Stimulated activated naive CD8-positive, alpha-beta T cell treated with anti-CD3 and anti-CD28 coated beads, Interleukin-15, Interleukin-2, amounts not matched to agents 100 ng/mL and 50 ng/mL, for 24 hours (primary cell): ENCODE results near the gene SYT12.
"Not testable (repeated sequence)": the region's sequence is repeated elsewhere in the genome, so short reads cannot be mapped to it uniquely, and the experiment has no call there.

Experiments used
- H3K27ac Mint-ChIP-seq: one replicate; pipeline ENCODE4 v1.8.0; 2021; ENCODE audit warnings: mild to moderate bottlenecking, mixed read lengths
- H3K27me3 Mint-ChIP-seq: one replicate; pipeline ENCODE4 v1.8.0; 2021; ENCODE audit warnings: mixed read lengths
- H3K36me3 Mint-ChIP-seq: one replicate; pipeline ENCODE4 v1.8.0; 2021; ENCODE audit warnings: low read depth, mixed read lengths
- H3K4me1 Mint-ChIP-seq: one replicate; pipeline ENCODE4 v1.8.0; 2021; ENCODE audit warnings: low read depth, mixed read lengths
- H3K4me3 Mint-ChIP-seq: one replicate; pipeline ENCODE4 v1.8.0; 2021; ENCODE audit warnings: mild to moderate bottlenecking, mixed read lengths
- H3K9me3 Mint-ChIP-seq: one replicate; pipeline ENCODE4 v1.8.0; 2021; ENCODE audit warnings: mixed read lengths

SYT12 gene

GRCh38 chr11:66987158-66987620 lies 35.7 kb upstream of the SYT12 start:
- Mint-ChIP-seq H3K4me1 (peaks cover 2% of the 10 kb centered on the region), H3K36me3 (no peaks in the 10 kb centered on the region), H3K9me3 (no peaks in the 10 kb centered on the region), H3K27me3 (peaks cover 23% of the 10 kb centered on the region), H3K4me3 (no peak overlapping the region), H3K27ac (no peak overlapping the region)

DNA sequence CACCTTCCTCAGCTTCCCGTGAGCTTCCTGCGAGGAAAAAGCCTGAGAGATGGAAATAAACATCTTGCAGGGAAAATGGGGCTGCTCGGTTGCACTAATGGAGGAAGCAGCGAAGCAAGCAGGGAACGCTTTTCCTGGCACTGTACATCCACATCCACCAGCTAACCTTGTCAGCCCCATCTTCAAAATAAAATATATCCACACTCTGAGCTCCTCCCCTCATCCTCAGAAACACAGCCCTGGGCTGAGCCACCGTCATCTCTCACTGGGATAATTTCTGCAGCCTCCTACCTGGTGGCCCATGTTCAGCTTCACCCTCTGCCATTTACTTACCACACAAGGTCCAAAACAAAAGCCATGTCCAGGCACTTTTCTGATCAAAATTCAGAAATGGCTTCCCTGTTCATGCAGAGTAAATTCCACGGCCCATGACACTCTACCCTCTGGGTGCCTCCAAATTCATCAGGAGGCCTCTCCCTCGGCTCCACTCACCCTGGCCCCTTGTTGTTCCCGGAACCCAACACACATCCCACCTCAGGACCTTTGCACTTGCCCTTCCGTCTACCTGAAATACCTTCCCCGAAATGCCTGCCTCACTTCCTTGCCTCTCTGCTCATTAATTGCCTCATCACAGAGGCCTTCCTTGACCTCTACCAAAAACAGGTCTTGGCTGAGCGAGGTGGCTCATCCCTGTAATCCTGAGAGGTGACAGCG lies 34.9 kb upstream of the SYT12 start:
- Mint-ChIP-seq H3K4me1 (no peaks in the 10 kb centered on the region), H3K27ac (peak overlapping the region; percentile 26), H3K9me3 (no peaks in the 10 kb centered on the region), H3K36me3 (no peaks in the 10 kb centered on the region), H3K4me3 (no peak overlapping the region), H3K27me3 (peaks cover 21% of the 10 kb centered on the region)

DNA sequence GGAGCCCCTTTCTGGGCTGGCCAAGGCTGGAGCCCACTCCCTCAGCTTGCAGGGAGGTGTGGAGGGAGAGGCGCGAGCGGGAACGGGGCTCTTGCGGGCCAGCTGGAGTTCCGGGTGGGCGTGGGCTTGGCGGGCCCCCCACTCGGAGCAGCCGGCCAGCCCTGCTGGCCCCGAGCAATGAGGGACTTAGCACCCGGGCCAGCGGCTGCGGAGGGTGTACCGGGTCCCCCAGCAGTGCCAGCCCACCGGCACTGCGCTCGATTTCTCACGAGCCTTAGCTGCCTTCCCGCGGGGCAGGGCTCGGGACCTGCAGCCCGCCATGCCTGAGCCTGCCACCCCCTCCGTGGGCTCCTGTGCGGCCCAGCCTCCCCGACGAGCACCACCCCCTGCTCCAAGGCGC lies 34.2 kb upstream of the SYT12 start:
- not testable (repeated sequence) for H3K4me3 Mint-ChIP-seq, H3K9me3 Mint-ChIP-seq, H3K4me1 Mint-ChIP-seq, H3K36me3 Mint-ChIP-seq, H3K27ac Mint-ChIP-seq
- peaks cover 19% of the 10 kb centered on the region for H3K27me3 Mint-ChIP-seq

DNA sequence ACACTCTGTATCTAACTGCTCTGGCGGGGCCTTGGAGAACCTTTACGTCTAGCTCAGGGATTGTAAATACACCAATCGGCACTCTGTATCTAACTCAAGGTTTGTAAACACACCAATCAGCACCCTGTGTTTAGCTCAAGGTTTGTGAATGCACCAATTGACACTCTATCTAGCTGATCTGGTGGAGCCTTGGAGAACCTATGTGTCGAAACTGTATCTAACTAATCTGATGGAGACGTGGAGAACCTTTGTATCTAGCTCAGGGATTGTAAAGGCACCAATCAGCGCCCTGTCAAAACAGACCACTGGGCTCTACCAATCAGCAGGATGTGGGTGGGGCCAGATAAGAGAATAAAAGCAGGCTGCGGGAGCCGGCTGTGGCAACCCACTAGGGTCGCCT lies 33.6 kb upstream of the SYT12 start:
- H3K27ac Mint-ChIP-seq, H3K4me3 Mint-ChIP-seq, H3K36me3 Mint-ChIP-seq, H3K9me3 Mint-ChIP-seq, H3K4me1 Mint-ChIP-seq: not testable (repeated sequence)
- H3K27me3 Mint-ChIP-seq = peaks cover 15% of the 10 kb centered on the region

- H3K27ac Mint-ChIP-seq = no peak overlapping the region
- no peaks in the 10 kb centered on the region for H3K36me3 Mint-ChIP-seq
- no peaks in the 10 kb centered on the region for H3K9me3 Mint-ChIP-seq
- no peaks in the 10 kb centered on the region for H3K4me1 Mint-ChIP-seq
- no peak overlapping the region for H3K4me3 Mint-ChIP-seq
- H3K27me3 Mint-ChIP-seq = peaks cover 10% of the 10 kb centered on the region
Observed at GRCh38 chr11:66992041-66992440, 30.9 kb upstream of the SYT12 start.

GRCh38 chr11:66996609-66997273 lies 26.2 kb upstream of the SYT12 start:
- no peaks in the 10 kb centered on the region for H3K4me1 Mint-ChIP-seq
- H3K27ac Mint-ChIP-seq = no peak overlapping the region
- H3K4me3 Mint-ChIP-seq = no peak overlapping the region
- peaks cover 5% of the 10 kb centered on the region for H3K27me3 Mint-ChIP-seq
- no peaks in the 10 kb centered on the region for H3K9me3 Mint-ChIP-seq
- H3K36me3 Mint-ChIP-seq = no peaks in the 10 kb centered on the region

DNA sequence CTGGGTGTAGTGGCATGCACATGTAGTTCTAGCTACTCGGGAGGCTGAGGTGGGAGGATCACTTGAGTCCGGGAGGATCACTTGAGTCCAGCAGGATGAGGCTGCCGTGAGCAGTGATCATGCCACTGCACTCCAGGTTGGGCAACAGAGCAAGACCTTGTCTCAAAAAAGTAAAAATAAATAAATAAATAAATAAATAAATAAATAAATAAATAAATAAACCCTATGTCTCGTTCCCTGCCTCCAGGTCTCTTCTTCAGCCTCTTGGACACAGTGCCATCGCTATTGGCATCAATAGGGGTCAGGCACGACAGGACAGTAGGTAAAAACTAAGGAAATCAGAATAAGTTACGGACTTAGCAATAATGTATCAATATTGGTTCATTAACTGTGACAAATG lies 23.4 kb upstream of the SYT12 start:
- no peaks in the 10 kb centered on the region for H3K36me3 Mint-ChIP-seq
- no peaks in the 10 kb centered on the region for H3K4me1 Mint-ChIP-seq
- H3K4me3 Mint-ChIP-seq = no peak overlapping the region
- H3K9me3 Mint-ChIP-seq = no peaks in the 10 kb centered on the region
- no peaks in the 10 kb centered on the region for H3K27me3 Mint-ChIP-seq
- H3K27ac Mint-ChIP-seq = no peak overlapping the region

DNA sequence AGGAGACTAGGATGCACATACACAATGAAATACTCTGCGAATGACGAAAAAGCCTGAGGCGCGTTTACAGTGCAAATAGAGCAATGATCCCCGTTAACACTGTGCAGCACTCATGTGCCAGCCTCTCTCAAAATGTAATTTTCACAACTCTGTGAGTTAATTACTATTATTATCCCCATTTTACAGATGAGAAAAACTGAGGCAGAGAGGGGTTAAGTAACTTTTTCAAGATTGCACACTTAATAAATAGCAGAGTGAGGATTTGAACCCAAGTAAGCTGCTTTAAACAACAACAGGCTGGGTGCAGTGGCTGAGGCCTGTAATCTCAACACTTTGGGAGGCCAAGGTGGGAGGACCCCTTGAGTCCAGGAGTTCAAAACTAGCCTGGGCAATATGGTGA lies 21.6 kb upstream of the SYT12 start:
- Mint-ChIP-seq H3K9me3 (no peaks in the 10 kb centered on the region), H3K36me3 (no peaks in the 10 kb centered on the region), H3K27me3 (no peaks in the 10 kb centered on the region), H3K27ac (no peak overlapping the region), H3K4me1 (peaks cover 1% of the 10 kb centered on the region), H3K4me3 (no peak overlapping the region)

GRCh38 chr11:67002297-67002913 lies 20.5 kb upstream of the SYT12 start:
- Mint-ChIP-seq H3K36me3 (no peaks in the 10 kb centered on the region), H3K27ac (no peak overlapping the region), H3K4me3 (no peak overlapping the region), H3K27me3 (no peaks in the 10 kb centered on the region), H3K9me3 (no peaks in the 10 kb centered on the region), H3K4me1 (peaks cover 3% of the 10 kb centered on the region)

DNA sequence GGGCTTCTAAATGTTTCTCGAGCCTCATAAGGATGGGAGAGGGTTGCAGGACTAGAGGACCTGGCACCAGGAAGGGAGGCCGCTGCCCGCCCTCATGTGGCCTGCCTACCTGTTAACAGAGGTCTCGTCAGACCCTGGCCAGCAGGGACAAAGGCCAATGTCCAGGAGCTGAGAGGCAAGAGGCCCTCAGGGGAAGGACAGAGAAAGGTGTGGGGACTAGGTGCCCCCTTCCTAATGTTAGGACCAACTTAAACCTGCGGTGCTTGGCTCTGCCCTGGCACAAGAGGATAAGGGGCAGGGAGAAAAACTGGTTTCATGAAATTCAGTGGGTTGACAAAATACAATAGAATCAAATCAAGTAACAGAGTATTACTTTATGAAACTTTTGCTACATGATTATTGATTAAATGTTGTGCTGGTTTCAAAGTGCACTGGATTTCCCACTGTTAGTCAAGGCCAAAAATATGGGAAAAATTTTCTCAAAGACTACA lies 20.0 kb upstream of the SYT12 start:
- H3K27me3 Mint-ChIP-seq = no peaks in the 10 kb centered on the region
- no peaks in the 10 kb centered on the region for H3K9me3 Mint-ChIP-seq
- no peak overlapping the region for H3K4me3 Mint-ChIP-seq
- H3K4me1 Mint-ChIP-seq = peaks cover 3% of the 10 kb centered on the region
- no peak overlapping the region for H3K27ac Mint-ChIP-seq
- no peaks in the 10 kb centered on the region for H3K36me3 Mint-ChIP-seq

GRCh38 chr11:67005200-67005599 lies 17.7 kb upstream of the SYT12 start:
- not testable (repeated sequence) for H3K9me3 Mint-ChIP-seq, H3K4me1 Mint-ChIP-seq, H3K4me3 Mint-ChIP-seq, H3K36me3 Mint-ChIP-seq, H3K27me3 Mint-ChIP-seq, H3K27ac Mint-ChIP-seq

DNA sequence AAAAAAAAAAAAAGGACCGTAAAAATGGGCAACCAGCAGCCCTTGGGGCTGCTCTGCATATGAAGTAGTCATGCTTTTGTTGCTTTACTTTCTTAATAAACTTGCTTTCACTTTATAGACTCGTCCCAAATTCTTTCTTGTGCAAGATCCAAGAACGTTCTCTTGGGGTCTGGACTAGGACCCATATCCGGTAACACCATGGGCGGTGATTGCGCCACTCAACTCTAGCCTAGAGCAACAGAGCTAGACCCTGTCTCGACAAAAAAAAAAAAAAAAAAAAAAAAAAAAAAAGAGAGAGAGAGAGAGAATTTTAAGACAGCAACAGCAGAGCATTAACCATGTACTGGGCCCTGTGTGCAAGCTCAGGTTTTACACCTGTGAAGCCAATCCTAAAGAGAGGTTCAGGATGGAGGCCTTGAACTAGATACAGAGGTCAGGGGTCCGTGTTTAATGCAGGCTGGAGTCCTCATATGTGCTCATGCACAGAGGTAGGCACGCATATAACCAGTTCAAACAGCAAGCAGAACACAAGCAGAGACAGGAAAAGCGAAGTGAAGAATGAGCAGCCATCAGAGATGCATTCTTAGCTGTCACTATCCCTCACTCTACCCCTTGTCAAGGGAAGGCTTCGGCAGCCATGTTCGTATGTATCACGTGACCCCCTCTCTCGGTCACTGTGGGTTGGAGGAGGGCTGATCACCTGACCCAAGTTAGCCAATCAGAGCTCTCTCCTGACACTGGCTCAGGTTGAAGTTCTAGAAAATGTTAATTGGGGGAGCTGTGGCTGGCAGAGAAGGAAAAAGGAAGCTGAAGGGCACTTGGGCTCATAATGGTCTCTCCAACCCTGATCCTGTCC lies 16.7 kb upstream of the SYT12 start:
- no peaks in the 10 kb centered on the region for H3K36me3 Mint-ChIP-seq
- peaks cover 3% of the 10 kb centered on the region for H3K4me1 Mint-ChIP-seq
- no peaks in the 10 kb centered on the region for H3K27me3 Mint-ChIP-seq
- no peaks in the 10 kb centered on the region for H3K9me3 Mint-ChIP-seq
- peak overlapping the region; percentile 28 for H3K27ac Mint-ChIP-seq
- no peak overlapping the region for H3K4me3 Mint-ChIP-seq

GRCh38 chr11:67007126-67007525 lies 15.8 kb upstream of the SYT12 start:
- Mint-ChIP-seq H3K4me1 (peaks cover 3% of the 10 kb centered on the region), H3K9me3 (no peaks in the 10 kb centered on the region), H3K27ac (no peak overlapping the region), H3K27me3 (no peaks in the 10 kb centered on the region), H3K4me3 (no peak overlapping the region), H3K36me3 (no peaks in the 10 kb centered on the region)

GRCh38 chr11:67010296-67010905 lies 12.5 kb upstream of the SYT12 start:
- H3K27me3 Mint-ChIP-seq = peaks cover 9% of the 10 kb centered on the region
- H3K36me3 Mint-ChIP-seq = no peaks in the 10 kb centered on the region
- peaks cover 3% of the 10 kb centered on the region for H3K4me1 Mint-ChIP-seq
- H3K9me3 Mint-ChIP-seq = no peaks in the 10 kb centered on the region
- no peak overlapping the region for H3K4me3 Mint-ChIP-seq
- no peak overlapping the region for H3K27ac Mint-ChIP-seq
